Measurements from ENCODE around the gene MTX2.

The MTX2 gene

GRCh38 chr2:176284461-176285049, 15.3 kb downstream of the MTX2 start:
- no peak for DNase-seq (ENCODE audit: low read depth)
- no peak for TF ChIP-seq CTCF (IDR thresholded peaks at IDR 0.05; ENCODE audit: control insufficient read depth, extremely low read depth, insufficient read depth)

GRCh38 chr2:176285321-176285720, 16.1 kb downstream of the MTX2 start:
- TF ChIP-seq CTCF (IDR thresholded peaks at IDR 0.05; ENCODE audit: control insufficient read depth, extremely low read depth, insufficient read depth), result no peak
- DNase-seq (ENCODE audit: low read depth), result no peak
- H3K4me3 ChIP-seq (ENCODE audit: low read depth, low read length), result no peak overlapping the region

More at GRCh38 chr2:176284461-176285049, 15.3 kb downstream of the MTX2 start:
- H3K4me3 ChIP-seq (ENCODE audit: low read depth, low read length), result no peak overlapping the region

- DNase-seq (ENCODE audit: low read depth), result no peak
- H3K4me3 ChIP-seq (ENCODE audit: low read depth, low read length), result no peak overlapping the region
- no peak for TF ChIP-seq CTCF (IDR thresholded peaks at IDR 0.05; ENCODE audit: control insufficient read depth, extremely low read depth, insufficient read depth)
Observed at GRCh38 chr2:176291335-176291734, 22.1 kb downstream of the MTX2 start.

GRCh38 chr2:176291809-176292283, 22.6 kb downstream of the MTX2 start:
- no peak for DNase-seq (ENCODE audit: low read depth)
- no peak for TF ChIP-seq CTCF (IDR thresholded peaks at IDR 0.05; ENCODE audit: control insufficient read depth, extremely low read depth, insufficient read depth)
- no peak overlapping the region for H3K4me3 ChIP-seq (ENCODE audit: low read depth, low read length)

GRCh38 chr2:176292608-176293007, 23.4 kb downstream of the MTX2 start:
- H3K4me3 ChIP-seq (ENCODE audit: low read depth, low read length), result no peak overlapping the region
- no peak for TF ChIP-seq CTCF (IDR thresholded peaks at IDR 0.05; ENCODE audit: control insufficient read depth, extremely low read depth, insufficient read depth)
- DNase-seq (ENCODE audit: low read depth), result no peak

- TF ChIP-seq CTCF (IDR thresholded peaks at IDR 0.05; ENCODE audit: control insufficient read depth, extremely low read depth, insufficient read depth), result no peak
- no peak for DNase-seq (ENCODE audit: low read depth)
- H3K4me3 ChIP-seq (ENCODE audit: low read depth, low read length), result no peak overlapping the region
Observed at GRCh38 chr2:176293334-176293733, 24.1 kb downstream of the MTX2 start.

GRCh38 chr2:176297067-176297466, 27.8 kb downstream of the MTX2 start:
- no peak for DNase-seq (ENCODE audit: low read depth)
- H3K4me3 ChIP-seq (ENCODE audit: low read depth, low read length), result no peak overlapping the region
- no peak for TF ChIP-seq CTCF (IDR thresholded peaks at IDR 0.05; ENCODE audit: control insufficient read depth, extremely low read depth, insufficient read depth)
